HG02885 (cell line): ENCODE measurements around the gene RNF41.
"Not testable (repeated sequence)": the region's sequence is repeated elsewhere in the genome, so short reads cannot be mapped to it uniquely, and the experiment has no call there.

Experiments
- ATAC-seq: cut with Tn5 transposase; IDR thresholded peaks from one replicate; pipeline ENCODE4 v1.9.1; 2021; ENCODE audit warnings: mild to moderate bottlenecking; ENCODE audit not compliant: unreplicated experiment, poor library complexity

Gene RNF41

DNA sequence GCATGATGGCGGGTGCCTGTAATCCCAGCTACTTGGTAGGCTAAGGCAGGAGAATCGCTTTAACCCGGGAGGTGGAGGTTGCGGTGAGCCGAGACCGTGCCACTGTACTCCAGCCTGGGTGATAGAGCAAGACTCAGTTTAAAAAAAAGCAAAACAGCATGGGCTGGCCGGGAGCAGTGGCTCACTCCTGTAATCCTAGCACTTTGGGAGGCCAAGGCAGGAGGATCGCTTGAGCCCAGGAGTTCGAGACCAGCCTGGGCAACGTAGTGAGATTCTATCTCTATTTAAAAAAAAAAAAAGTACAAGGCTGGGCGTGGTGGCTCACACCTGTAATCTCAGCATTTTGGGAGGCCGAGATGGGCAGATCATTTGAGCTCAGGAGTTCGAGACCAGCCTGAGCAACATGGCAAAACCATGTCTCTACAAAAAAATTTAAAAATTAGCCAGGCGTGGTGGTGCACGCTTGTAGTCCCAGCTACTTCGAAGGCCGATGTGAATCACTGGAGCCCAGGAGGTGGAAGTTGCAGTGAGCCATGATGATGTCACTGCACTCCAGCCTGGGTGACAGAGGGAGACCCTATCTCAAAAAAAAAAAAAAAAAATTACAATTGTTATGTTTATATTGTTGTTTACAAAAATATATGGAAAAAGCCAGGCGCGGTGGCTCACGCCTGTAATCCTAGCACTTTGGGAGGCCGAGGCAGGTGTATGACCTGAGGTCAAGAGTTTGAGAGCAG, 65.1 kb downstream of the RNF41 start:
- ATAC-seq: not testable (repeated sequence)

DNA sequence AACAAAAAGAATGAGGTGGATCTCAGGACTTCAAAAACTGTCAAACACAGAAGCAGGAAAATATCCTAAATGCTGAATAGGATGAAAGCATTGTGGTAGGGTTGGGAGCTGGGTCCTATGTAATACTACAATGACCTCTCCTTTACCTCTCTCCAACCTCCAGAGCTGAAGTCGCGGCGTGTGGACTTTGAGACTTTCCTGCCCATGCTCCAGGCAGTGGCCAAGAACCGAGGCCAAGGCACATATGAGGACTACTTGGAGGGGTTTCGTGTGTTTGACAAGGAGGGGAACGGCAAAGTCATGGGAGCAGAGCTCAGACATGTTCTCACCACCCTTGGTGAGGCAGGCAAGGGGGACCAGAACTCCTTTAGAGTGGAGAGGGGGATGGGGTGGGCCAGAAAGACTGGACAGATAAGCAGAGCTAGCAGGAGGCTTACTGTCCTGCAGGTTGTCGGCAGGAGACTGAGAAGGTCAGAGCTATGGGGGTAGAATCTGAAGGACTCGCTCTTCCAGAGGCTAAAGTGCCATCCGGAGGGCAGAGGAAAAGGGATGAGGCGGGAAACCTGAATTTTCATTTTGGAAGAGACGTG, 66.4 kb downstream of the RNF41 start:
- no peak for ATAC-seq

DNA sequence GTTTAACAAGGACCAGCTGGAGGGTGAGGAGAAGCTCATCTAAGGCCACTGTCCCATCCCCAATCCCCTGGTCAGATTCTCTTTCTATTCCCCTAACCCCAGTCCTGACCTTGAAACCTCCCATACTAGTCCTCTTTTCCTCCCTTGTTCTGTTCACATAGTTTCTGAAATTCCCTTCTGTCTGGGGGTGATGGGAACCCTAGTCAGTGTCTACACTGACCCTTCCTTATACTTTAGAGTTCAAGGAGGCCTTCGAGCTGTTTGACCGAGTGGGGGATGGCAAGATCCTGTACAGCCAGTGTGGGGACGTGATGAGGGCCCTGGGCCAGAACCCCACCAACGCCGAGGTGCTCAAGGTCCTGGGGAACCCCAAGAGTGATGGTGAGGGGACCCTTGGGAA, 66.9 kb downstream of the RNF41 start:
- ATAC-seq: no peak

DNA sequence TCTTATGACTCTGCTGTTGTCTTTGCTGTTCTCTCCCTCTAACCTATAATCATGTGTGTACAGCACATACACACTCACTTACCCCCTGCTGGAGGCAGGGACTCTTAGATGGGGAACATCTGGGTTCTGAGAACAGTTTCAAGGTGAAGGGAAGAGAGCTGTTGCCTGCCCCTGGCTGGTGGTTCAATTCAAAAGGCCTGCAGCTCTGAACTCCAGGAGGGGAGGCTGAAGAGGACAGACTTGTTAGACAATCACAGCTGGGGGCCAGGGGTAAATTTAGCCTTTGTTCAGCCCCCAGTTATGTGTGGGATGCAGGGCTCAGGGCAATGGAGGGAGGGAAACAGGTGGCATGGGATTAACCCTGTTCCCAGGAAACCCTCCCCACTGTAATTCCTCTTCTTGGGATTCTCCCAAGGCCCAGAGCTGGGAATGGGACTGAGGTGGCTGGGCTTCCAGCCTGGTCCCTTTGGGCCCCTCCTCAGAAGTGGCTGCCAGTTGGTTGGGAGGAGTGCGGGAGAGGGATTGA, 67.4 kb downstream of the RNF41 start:
- ATAC-seq: no peak

DNA sequence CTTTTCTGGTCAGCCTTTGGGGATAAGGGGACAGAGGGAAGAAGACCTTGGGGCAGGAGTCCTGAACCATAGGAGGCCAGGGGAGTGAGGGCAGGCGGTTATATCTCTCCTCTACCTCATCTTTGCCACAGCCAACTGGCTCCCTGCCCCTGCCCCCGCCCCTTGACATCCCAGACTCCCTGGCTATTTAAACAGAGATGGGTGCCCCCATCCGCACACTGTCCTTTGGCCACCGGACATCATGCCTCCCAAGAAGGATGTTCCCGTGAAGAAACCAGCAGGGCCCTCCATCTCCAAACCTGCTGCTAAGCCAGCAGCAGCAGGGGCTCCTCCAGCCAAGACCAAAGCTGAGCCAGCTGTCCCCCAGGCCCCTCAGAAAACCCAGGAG, 68.0 kb downstream of the RNF41 start:
- no peak for ATAC-seq

DNA sequence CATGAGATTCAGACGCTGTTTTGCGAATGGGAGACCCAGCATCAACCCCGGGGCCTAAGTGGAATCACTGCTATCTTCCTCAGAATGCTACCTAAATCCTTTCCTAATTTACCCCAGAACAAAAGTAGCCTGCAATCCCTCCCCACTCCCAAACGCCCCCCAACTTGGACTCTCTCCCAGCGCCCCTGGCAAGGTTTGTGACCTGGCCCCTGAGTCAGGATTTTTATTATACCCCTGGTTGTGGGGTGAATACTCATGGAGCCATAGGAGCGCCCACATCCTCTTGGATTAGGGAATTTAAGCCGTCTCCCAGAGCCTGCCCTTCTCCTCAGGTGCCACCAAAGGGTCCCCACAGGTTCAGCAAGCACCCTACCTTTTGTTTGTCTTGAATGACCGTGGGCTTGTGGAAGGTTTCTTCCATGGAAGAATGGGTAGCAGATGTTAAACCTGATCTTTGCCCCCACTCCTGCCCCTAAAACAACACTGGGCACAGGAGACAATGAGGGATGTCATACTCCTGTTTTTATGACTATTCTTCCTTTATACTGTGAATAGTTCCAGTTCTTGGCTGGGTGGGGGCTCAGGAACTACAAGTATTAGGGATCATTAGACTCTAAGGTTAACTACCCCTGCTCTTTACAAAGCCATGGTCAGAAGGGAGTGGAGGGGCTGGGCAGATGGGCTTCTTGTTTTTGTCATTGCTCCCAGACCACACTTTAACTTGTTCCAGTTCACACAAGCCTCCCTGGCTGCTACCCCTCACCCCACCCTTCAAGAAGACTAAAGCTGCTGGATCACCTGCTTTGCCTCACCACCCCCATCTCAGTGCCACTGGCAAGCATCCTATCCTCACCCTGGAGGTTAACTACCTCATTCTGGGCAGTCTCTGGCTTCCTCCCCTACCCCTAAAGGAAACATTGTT, 68.7 kb downstream of the RNF41 start:
- no peak for ATAC-seq
